HG03139 (cell line): Measurements from ENCODE around the gene SLC26A6.

Experiments used
- ATAC-seq: cut with Tn5 transposase; IDR thresholded peaks from one replicate; pipeline ENCODE4 v1.9.1; 2021; ENCODE audit not compliant: unreplicated experiment

SLC26A6 gene

GRCh38 chr3:48634661-48635221 lies 520 bp downstream of the SLC26A6 start:
- ATAC-seq, result no peak

- ATAC-seq, result no peak
Measured at GRCh38 chr3:48633743-48634142, 1.5 kb downstream of the SLC26A6 start.

GRCh38 chr3:48633256-48633655 lies 2.0 kb downstream of the SLC26A6 start:
- no peak for ATAC-seq

GRCh38 chr3:48631516-48632448 lies 3.5 kb downstream of the SLC26A6 start:
- ATAC-seq, result no peak

GRCh38 chr3:48630833-48631232 lies 4.4 kb downstream of the SLC26A6 start:
- ATAC-seq, result no peak

- ATAC-seq, result no peak
Measured at GRCh38 chr3:48630407-48630806, 4.9 kb downstream of the SLC26A6 start.

- ATAC-seq, result no peak
Measured at GRCh38 chr3:48629894-48630293, 5.4 kb downstream of the SLC26A6 start.

GRCh38 chr3:48628277-48629017 lies 6.8 kb downstream of the SLC26A6 start:
- no peak for ATAC-seq

GRCh38 chr3:48625600-48625999 lies 9.7 kb downstream of the SLC26A6 start:
- no peak for ATAC-seq

GRCh38 chr3:48624767-48625166 lies 10.5 kb downstream of the SLC26A6 start:
- ATAC-seq, result no peak

- ATAC-seq, result no peak
Measured at GRCh38 chr3:48623851-48624547, 11.3 kb downstream of the SLC26A6 start.

- no peak for ATAC-seq
Measured at GRCh38 chr3:48621461-48621869, 13.8 kb downstream of the SLC26A6 start, which contains the start of gene TMEM89. TSS of gene TMEM89 (minus strand) at chr3:48621769. CDS start at chr3:48621756, 13 bp downstream.

GRCh38 chr3:48619541-48620524 lies 15.4 kb downstream of the SLC26A6 start:
- no peak for ATAC-seq

- ATAC-seq, result no peak
Measured at GRCh38 chr3:48617559-48617958, 17.7 kb downstream of the SLC26A6 start.

GRCh38 chr3:48614044-48614443 lies 21.2 kb downstream of the SLC26A6 start:
- no peak for ATAC-seq

GRCh38 chr3:48612309-48612708 lies 23.0 kb downstream of the SLC26A6 start:
- no peak for ATAC-seq

- peak; percentile 91 for ATAC-seq
Measured at GRCh38 chr3:48609088-48610005, 25.9 kb downstream of the SLC26A6 start, which contains the start of gene UQCRC1. TSS of gene UQCRC1 (minus strand) at chr3:48609646. CDS start at chr3:48609620, 26 bp downstream.

- no peak for ATAC-seq
Measured at GRCh38 chr3:48607519-48607918, 27.7 kb downstream of the SLC26A6 start.

- no peak for ATAC-seq
Measured at GRCh38 chr3:48601622-48601994, 33.7 kb downstream of the SLC26A6 start.
